ENCODE measurements around the gene RETREG1. TPM values are rescaled to one million over a fixed set of nuclear protein-coding genes. Genes with fewer than 3 reads are reported as not detected.
"Not testable (repeated sequence)": the region's sequence is repeated elsewhere in the genome, so short reads cannot be mapped to it uniquely, and the experiment has no call there.

The RETREG1 gene
- polyA plus RNA-seq, 6 donors from 2014 or later: 7.0 to 55.3 (median 19.6) TPM

DNA sequence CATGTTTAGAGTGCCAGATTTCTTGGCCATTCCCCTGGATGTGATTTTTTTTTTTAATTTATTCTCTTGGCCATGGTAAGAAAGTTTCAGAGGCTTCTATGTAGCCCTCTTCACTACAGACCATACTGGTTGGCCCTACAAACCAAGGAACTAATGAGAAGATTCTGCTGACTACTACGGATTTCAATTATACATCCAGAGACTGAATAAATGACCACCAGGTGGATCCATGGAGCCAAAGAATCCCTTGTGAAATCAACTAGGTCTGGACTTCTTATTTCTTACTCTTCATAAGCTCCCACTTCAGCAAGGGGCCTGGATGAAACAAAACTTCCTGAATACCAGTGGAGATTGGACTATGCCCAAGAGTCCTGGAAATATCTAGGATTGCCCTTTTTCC, 178.8 kb downstream of the RETREG1 start:
- DNase-seq: no peak
- Mint-ChIP-seq H3K36me3 (no peaks in the 10 kb centered on the region), H3K4me1 (peaks cover 0 to 4% (median 2%) of the 10 kb centered on the region in 3 donors), H3K27me3 (peaks cover 0 to 4% (median under 1%) of the 10 kb centered on the region in 3 donors), H3K27ac (no peak overlapping the region), H3K9me3 (no peaks in the 10 kb centered on the region), H3K4me3 (no peak overlapping the region)
- no peak for ATAC-seq (ENCODE audit: low read depth in 2 of 2)

- not testable (repeated sequence) for H3K4me1 Mint-ChIP-seq, H3K9me3 Mint-ChIP-seq
- H3K27me3 Mint-ChIP-seq: peaks cover 0 to 10% (median 4%) of the 10 kb centered on the region in 3 donors
Measured at GRCh38 chr5:16436065-16436682, 180.6 kb downstream of the RETREG1 start.

GRCh38 chr5:16431490-16431889, 185.3 kb downstream of the RETREG1 start:
- DNase-seq: no peak
- peaks cover 8 to 27% (median 18%) of the 10 kb centered on the region in 3 donors for H3K27me3 Mint-ChIP-seq
- no peak overlapping the region for H3K4me3 Mint-ChIP-seq
- H3K36me3 Mint-ChIP-seq: no peaks in the 10 kb centered on the region
- no peaks in the 10 kb centered on the region for H3K4me1 Mint-ChIP-seq
- no peak for ATAC-seq (ENCODE audit: low read depth in 2 of 2)
- H3K27ac Mint-ChIP-seq: no peak overlapping the region
- no peaks in the 10 kb centered on the region for H3K9me3 Mint-ChIP-seq

More at GRCh38 chr5:16436065-16436682, 180.6 kb downstream of the RETREG1 start:
- not testable (repeated sequence) for H3K4me3 Mint-ChIP-seq; ATAC-seq (ENCODE audit: low read depth in 2 of 2); H3K36me3 Mint-ChIP-seq; DNase-seq
- peak overlapping the region in 1 of 6 donors; percentile 16 for H3K27ac Mint-ChIP-seq

GRCh38 chr5:16430349-16431089, 186.3 kb downstream of the RETREG1 start:
- Mint-ChIP-seq H3K4me3 (no peak overlapping the region), H3K4me1 (no peaks in the 10 kb centered on the region), H3K36me3 (no peaks in the 10 kb centered on the region), H3K27me3 (peaks cover 8 to 32% (median 18%) of the 10 kb centered on the region in 3 donors), H3K9me3 (no peaks in the 10 kb centered on the region), H3K27ac (no peak overlapping the region)
- ATAC-seq (ENCODE audit: low read depth in 2 of 2) (no peak), DNase-seq (no peak)

DNA sequence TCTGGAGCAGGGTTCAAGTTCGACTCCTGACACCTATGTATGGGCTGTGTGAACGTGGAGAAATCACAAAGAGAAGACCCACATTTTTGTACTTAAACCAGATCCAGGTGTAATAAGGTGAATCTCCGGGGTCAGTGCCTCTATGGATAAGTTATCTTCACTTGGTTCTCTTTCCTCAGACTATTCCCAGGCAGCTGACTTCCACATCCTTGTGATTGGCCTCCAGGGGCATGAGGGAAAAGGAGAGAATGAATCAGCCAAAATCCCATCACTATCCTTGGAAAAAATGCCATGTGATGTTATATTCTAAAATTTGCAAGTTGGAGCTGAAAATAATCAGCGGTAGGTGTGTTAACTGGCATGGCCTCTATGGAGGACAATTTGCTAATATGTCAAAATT, 188.4 kb downstream of the RETREG1 start:
- no peaks in the 10 kb centered on the region for H3K36me3 Mint-ChIP-seq
- no peak overlapping the region for H3K4me3 Mint-ChIP-seq
- ATAC-seq (ENCODE audit: low read depth in 2 of 2) (no peak), DNase-seq (no peak)
- H3K9me3 Mint-ChIP-seq: no peaks in the 10 kb centered on the region
- peaks cover 13 to 28% (median 27%) of the 10 kb centered on the region in 3 donors for H3K27me3 Mint-ChIP-seq
- no peaks in the 10 kb centered on the region for H3K4me1 Mint-ChIP-seq
- no peak overlapping the region for H3K27ac Mint-ChIP-seq

DNA sequence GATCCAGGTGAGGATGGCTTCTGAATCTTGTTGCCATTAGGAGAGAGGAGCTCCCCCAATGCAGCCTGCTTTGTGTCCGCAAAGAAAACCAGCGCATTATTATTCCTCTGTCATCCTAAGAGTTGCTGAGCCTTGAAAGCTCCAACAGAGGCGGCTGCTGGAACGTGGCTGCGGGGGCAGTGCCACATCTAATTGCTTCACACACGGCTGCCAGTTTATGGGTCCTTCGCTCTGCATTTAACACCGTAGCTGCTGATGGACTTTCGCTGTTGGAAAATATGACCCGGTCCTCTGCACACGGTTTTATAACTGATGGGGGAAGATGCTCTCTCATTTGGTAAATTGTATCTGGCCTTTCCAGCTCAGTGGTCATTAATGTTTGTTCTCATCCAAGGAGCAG, 189.2 kb downstream of the RETREG1 start:
- Mint-ChIP-seq H3K4me1 (no peaks in the 10 kb centered on the region), H3K36me3 (no peaks in the 10 kb centered on the region)

More for the DNA sequence above, 189.2 kb downstream of the RETREG1 start:
- no peak for DNase-seq
- ATAC-seq (ENCODE audit: low read depth in 2 of 2): no peak
- Mint-ChIP-seq H3K9me3 (no peaks in the 10 kb centered on the region), H3K27me3 (peaks cover 21 to 35% (median 31%) of the 10 kb centered on the region in 3 donors), H3K27ac (no peak overlapping the region), H3K4me3 (no peak overlapping the region)

Other genes starting within 250 kb of the RETREG1 start
- gene ZNF622, start 151.2 kb downstream of the RETREG1 start, polyA plus RNA-seq (ENCODE audit: low read depth in 6 of 6): 10 to 100 TPM; 41.4 to 83.3 (median 46.7) TPM